Measurements from ENCODE around the gene SHCBP1L.

The SHCBP1L gene

GRCh38 chr1:182889997-182890396 is 63.0 kb downstream of the SHCBP1L start:
- Histone ChIP-seq H3K79me2 (ENCODE audit: low read length) (no peaks in the 10 kb centered on the region), H3K27me3 (replicated peaks; ENCODE audit: insufficient read depth, low read length) (no peaks in the 10 kb centered on the region), H3K4me1 (ENCODE audit: low read length) (no peaks in the 10 kb centered on the region), H2AFZ (ENCODE audit: low read length) (no peak overlapping the region), H3K9ac (ENCODE audit: low read length) (no peak overlapping the region), H4K20me1 (ENCODE audit: insufficient read depth, low read length) (no peaks in the 10 kb centered on the region), H3K4me2 (ENCODE audit: low read depth, low read length) (no peak overlapping the region), H3K9me2 (replicated peaks; ENCODE audit: insufficient read depth, low read length) (no peaks in the 10 kb centered on the region), H3K36me3 (replicated peaks; ENCODE audit: insufficient read depth, low read length) (peaks cover 32% of the 10 kb centered on the region), H3F3A (ENCODE audit: insufficient read depth, low read length) (peaks cover 5% of the 10 kb centered on the region; the same call in 1 of the 2 replicates), H3K9me3 (replicated peaks; ENCODE audit: insufficient read depth, low read length) (no peaks in the 10 kb centered on the region), H3K27ac (ENCODE audit: low read length) (no peak overlapping the region), H3K4me3 (ENCODE audit: low read length) (no peak overlapping the region)
- DNase-seq: peak; percentile 31
- TF ChIP-seq EZH2phosphoT487 (IDR thresholded peaks at IDR 0.05; ENCODE audit: low read length): no peak
- TF ChIP-seq EZH2 (optimal IDR thresholded peaks at IDR 0.05; ENCODE audit: low read depth, low read length): no peak
- TF ChIP-seq CTCF (IDR thresholded peaks at IDR 0.05; ENCODE audit: low read length): no peak

GRCh38 chr1:182888736-182889531 is 64.0 kb downstream of the SHCBP1L start:
- H3K4me3 ChIP-seq (ENCODE audit: low read length): no peak overlapping the region
- H4K20me1 ChIP-seq (ENCODE audit: insufficient read depth, low read length): no peaks in the 10 kb centered on the region
- H3F3A ChIP-seq (ENCODE audit: insufficient read depth, low read length): peaks cover 5% of the 10 kb centered on the region; the same call in 1 of the 2 replicates
- no peaks in the 10 kb centered on the region for H3K9me2 ChIP-seq (replicated peaks; ENCODE audit: insufficient read depth, low read length)
- H3K27ac ChIP-seq (ENCODE audit: low read length): no peak overlapping the region
- no peak for DNase-seq
- H2AFZ ChIP-seq (ENCODE audit: low read length): no peak overlapping the region
- H3K79me2 ChIP-seq (ENCODE audit: low read length): no peaks in the 10 kb centered on the region
- H3K9ac ChIP-seq (ENCODE audit: low read length): no peak overlapping the region
- TF ChIP-seq EZH2phosphoT487 (IDR thresholded peaks at IDR 0.05; ENCODE audit: low read length) (no peak), CTCF (IDR thresholded peaks at IDR 0.05; ENCODE audit: low read length) (no peak), EZH2 (optimal IDR thresholded peaks at IDR 0.05; ENCODE audit: low read depth, low read length) (no peak)
- no peak overlapping the region for H3K4me2 ChIP-seq (ENCODE audit: low read depth, low read length)
- no peaks in the 10 kb centered on the region for H3K9me3 ChIP-seq (replicated peaks; ENCODE audit: insufficient read depth, low read length)
- peaks cover 40% of the 10 kb centered on the region for H3K36me3 ChIP-seq (replicated peaks; ENCODE audit: insufficient read depth, low read length)
- H3K27me3 ChIP-seq (replicated peaks; ENCODE audit: insufficient read depth, low read length): no peaks in the 10 kb centered on the region
- no peaks in the 10 kb centered on the region for H3K4me1 ChIP-seq (ENCODE audit: low read length)

GRCh38 chr1:182886985-182887384 is 66.0 kb downstream of the SHCBP1L start:
- no peak overlapping the region for H3K4me3 ChIP-seq (ENCODE audit: low read length)
- DNase-seq: no peak
- H3K9me3 ChIP-seq (replicated peaks; ENCODE audit: insufficient read depth, low read length): no peaks in the 10 kb centered on the region
- H3K4me1 ChIP-seq (ENCODE audit: low read length): no peaks in the 10 kb centered on the region
- peaks cover 5% of the 10 kb centered on the region; the same call in 1 of the 2 replicates for H3F3A ChIP-seq (ENCODE audit: insufficient read depth, low read length)
- H3K9ac ChIP-seq (ENCODE audit: low read length): no peak overlapping the region
- no peak overlapping the region for H3K27ac ChIP-seq (ENCODE audit: low read length)
- peaks cover 50% of the 10 kb centered on the region for H3K36me3 ChIP-seq (replicated peaks; ENCODE audit: insufficient read depth, low read length)
- H4K20me1 ChIP-seq (ENCODE audit: insufficient read depth, low read length): no peaks in the 10 kb centered on the region
- no peaks in the 10 kb centered on the region for H3K27me3 ChIP-seq (replicated peaks; ENCODE audit: insufficient read depth, low read length)
- TF ChIP-seq EZH2 (optimal IDR thresholded peaks at IDR 0.05; ENCODE audit: low read depth, low read length): no peak
- TF ChIP-seq EZH2phosphoT487 (IDR thresholded peaks at IDR 0.05; ENCODE audit: low read length): no peak
- TF ChIP-seq CTCF (IDR thresholded peaks at IDR 0.05; ENCODE audit: low read length): no peak
- H3K9me2 ChIP-seq (replicated peaks; ENCODE audit: insufficient read depth, low read length): no peaks in the 10 kb centered on the region
- H3K4me2 ChIP-seq (ENCODE audit: low read depth, low read length): no peak overlapping the region
- H3K79me2 ChIP-seq (ENCODE audit: low read length): no peaks in the 10 kb centered on the region
- no peak overlapping the region for H2AFZ ChIP-seq (ENCODE audit: low read length)

All from MM.1S (cell line).